RCC 7860 (cell line): ENCODE measurements around the gene MKS1.

Source experiments
- DNase-seq: peaks from one replicate; pipeline ENCODE4 v3.0.0-alpha.2; 2015; ENCODE audit warnings: low spot score
- FAIRE-seq: peaks from 2 replicates; lab custom pipeline; 2012; peaks lifted over from hg19 to GRCh38; lab: Jason Lieb, UNC

MKS1 gene

DNA sequence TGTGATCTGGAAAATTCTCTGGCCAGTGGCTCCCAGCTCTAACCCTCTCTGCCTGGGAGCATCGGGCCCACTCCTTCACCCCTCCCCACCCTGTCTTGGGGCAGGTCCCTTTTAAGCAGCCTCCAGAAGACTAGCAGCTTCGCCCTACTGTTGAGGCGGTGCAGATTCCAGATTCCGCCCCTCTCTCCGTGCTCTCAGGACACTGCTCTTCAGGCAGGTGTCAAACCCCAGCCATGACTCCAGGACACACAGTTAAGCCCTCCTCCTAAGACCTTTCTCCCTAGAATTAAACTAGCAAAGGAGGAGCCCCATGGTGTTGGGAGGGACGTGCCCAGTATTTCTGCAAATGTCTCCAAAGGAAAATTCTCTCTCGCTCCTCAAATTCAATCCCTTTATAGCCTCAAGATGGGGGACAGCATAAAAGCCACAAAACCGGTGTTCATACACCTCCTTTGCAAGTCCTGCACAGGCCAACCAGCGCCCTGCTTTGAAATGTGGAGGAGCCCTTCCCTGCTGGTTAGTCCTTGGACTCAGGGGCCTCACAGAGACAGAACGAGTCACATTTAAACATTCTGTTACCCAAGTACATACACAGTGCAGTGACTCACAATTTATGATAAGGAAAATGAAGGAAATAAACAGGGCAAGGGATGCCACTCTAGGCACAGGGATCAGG lies 26.5 kb upstream of the MKS1 start:
- no peak for DNase-seq
- no peak for FAIRE-seq

- DNase-seq (no peak), FAIRE-seq (no peak)
These were observed 25.9 kb upstream of the MKS1 start for GRCh38 chr17:58244963-58245362.

DNA sequence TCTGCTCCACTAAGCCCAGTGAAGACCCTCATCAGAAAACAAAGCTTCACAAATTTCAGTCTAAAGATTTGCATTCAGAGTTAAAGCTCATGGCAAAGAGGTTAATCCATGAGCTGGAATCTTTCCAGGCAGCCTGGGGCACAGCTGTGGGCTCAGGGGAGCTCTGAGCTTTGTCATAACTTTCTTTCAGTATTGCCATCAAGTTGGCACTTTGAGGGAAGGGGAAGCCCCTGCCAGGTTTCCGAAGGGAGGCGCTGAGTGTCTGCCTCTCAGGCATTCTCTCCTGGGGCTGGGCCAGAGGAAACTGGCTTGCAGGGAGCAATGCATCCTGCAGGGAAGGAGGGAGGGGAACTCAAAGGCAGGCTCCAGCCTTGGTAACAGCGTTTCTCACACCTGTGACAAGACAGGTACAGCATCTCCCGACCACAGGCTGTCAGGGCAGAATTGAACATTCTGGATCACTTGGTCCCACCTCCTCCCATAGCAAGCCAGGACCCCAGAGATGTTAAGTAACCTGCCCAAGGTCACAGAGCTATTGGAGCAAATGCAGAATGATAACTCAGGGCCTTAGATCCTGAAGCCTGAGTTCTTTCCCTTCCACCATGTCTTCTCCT lies 23.2 kb upstream of the MKS1 start:
- FAIRE-seq (no peak), DNase-seq (no peak)

- no peak for DNase-seq
- no peak for FAIRE-seq
These were observed 20.9 kb upstream of the MKS1 start for GRCh38 chr17:58239987-58240386.

DNA sequence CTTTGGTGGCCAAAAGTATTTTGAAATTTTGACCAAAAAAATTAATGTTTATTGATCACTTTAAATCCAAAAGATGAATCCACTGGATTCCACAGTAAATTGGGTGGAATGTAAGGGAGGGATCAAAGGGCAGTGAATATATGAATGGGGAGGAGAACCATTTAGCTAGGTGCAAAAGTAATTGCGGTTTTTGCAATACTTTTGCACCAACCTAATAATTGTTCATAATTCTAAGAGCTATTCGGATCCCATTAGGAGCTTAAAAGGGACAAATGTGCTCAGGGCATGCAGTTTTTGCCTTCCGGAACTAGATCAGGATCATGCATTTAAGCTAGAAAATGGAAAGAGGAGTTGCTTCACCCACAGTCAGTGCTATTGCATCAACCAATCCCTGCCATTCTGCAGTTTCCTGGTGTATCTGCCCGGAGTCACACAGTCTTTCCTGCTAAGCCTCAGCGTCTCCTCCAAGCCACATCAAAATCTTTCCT lies 19.1 kb upstream of the MKS1 start, which contains the start of gene LPO:
Gene LPO, plus strand, starts transcription at position 438 of the 488 bp plus-strand sequence. CDS start 4,396 bp downstream, outside the sequence.
- DNase-seq, result no peak
- FAIRE-seq, result no peak

DNA sequence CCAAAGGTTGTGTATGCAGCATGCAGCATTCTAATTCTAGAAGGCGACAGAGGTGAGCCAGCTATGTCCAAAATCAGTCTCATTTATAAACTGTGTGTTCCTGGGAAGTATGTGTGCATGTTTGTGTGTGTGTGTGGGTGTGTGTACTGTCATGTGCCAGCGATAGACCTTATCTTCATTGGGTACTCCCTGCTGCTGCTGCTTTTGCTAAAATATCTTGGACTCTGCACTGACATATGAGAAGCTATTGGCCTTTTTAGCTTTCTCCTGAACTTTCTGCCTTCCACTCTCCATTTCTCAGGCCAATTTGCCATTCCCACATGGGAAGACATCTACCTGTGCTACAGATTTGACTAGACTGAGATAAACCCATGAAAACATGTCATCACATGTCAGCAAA lies 17.3 kb upstream of the MKS1 start:
- no peak for FAIRE-seq
- no peak for DNase-seq

DNA sequence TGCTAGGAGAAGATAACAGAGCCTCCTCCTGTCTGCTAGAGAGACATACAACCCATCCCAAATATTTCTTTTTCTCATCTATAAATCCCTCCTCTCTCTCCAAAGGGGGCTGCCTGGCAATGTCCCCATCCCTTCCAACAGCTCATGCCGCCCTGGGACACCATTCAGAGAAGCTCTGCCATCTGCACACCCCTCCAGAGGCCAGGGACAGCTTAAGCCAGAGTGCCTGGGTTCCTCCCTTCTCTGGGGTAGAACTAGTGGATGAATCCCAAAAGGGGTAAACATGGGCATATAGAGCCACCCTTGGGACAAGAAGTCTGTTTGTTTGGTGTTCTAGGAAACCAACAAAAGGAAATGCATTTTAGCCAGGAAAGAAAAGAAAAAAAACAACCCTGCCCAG lies 16.8 kb upstream of the MKS1 start:
- no peak for DNase-seq
- no peak for FAIRE-seq

GRCh38 chr17:58234512-58234911 lies 15.5 kb upstream of the MKS1 start:
- FAIRE-seq, result no peak

DNA sequence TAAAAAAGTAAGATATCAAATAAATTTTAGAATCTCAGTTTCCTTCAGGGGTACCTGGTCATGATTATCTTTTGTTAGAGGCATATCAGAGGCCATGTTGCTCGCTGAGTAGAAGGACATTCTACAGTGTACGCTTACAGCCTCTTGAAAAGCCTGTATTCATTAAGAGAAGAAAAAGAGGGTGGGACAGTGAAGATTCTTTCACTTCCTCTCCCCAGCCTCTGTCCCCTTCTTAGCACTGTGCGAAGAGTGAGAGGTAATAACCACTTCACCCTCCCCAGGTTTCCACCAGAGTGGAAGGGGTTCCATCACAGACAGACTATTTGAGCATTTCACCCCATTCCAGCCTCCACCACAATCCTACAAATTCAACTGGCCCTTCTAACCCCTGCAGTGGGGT lies 14.5 kb upstream of the MKS1 start:
- no peak for FAIRE-seq

More at GRCh38 chr17:58234512-58234911, 15.5 kb upstream of the MKS1 start:
- no peak for DNase-seq

DNA sequence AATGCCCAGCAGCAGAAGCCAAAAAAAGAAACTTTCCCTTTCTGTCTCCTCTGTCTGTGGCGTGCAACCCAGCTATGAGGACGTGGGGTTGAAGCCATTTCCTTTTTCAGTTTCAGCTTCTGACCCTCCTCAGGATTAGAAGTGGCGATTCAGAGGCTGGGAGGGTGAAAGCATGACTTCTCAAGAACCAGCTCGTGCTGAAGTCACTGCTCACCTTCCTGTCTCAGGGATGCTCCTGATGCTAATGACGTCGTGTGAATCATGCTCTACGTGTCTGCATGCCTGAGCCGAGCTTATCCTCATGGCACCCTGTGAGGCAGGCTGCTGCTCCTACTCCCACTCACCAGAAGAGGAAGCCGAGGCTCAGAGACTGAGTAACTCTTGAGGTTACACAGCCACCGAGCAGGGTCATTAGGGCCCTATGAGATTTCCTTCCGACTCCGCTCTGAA lies 13.7 kb upstream of the MKS1 start:
- peak; percentile 86 for FAIRE-seq
- DNase-seq, result peak; percentile 98

More for the DNA sequence above, 14.5 kb upstream of the MKS1 start:
- no peak for DNase-seq

DNA sequence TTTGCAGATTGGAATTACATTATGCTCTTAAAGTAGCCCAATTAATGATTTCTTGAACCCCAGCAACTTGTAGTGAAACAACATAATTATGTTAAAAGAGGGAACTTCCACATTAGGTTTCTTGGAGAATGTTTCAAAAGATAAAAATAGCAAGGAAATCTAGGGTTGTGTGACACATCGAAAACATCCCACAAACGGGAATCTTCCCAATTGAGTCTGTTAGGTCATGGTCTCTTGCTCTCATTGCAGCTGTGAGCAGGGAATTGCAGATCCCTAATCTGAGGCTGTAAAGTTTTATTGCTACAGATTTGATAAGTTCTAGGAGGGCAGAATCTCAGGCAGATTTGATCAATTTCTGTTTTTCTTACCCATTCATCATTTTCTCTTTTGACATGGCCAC lies 12.6 kb upstream of the MKS1 start:
- FAIRE-seq, result peak; percentile 73

GRCh38 chr17:58229881-58230280 lies 10.8 kb upstream of the MKS1 start:
- no peak for DNase-seq
- FAIRE-seq, result no peak

More for the DNA sequence above, 12.6 kb upstream of the MKS1 start:
- peak; percentile 38 for DNase-seq

- DNase-seq, result no peak
- FAIRE-seq, result no peak
These were observed 10.3 kb upstream of the MKS1 start for GRCh38 chr17:58229384-58229783.

GRCh38 chr17:58228679-58229078 lies 9.6 kb upstream of the MKS1 start:
- FAIRE-seq, result no peak

DNA sequence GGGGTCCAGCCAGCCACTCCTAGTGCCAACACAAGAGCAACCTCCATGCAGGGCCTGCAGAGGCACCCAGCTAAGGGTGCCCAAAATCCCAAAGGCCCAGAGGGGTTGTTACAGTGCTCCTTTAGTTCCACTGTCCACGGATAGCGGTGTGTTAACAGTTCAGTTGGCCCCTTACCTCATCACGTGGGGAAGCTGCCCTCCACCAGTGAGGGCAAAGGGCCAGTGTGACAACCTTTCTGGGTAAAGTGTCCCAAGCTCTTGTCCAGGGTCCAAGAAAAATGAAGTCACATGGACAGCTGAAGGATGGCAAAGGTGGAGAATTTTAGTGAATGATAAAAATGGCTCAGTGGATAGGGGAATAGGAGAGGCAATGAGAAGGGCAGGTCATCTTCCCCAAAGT lies 8.7 kb upstream of the MKS1 start:
- no peak for DNase-seq
- FAIRE-seq, result no peak

More at GRCh38 chr17:58228679-58229078, 9.6 kb upstream of the MKS1 start:
- no peak for DNase-seq

GRCh38 chr17:58224315-58224714 lies 5.3 kb upstream of the MKS1 start:
- FAIRE-seq, result peak; percentile 89
- peak; percentile 76 for DNase-seq

GRCh38 chr17:58219789-58220183 lies 731 bp upstream of the MKS1 start:
- DNase-seq (peak; percentile 28), FAIRE-seq (no peak)

- no peak for FAIRE-seq
- DNase-seq, result no peak
These were observed 1.3 kb downstream of the MKS1 start for GRCh38 chr17:58217766-58218165.

DNA sequence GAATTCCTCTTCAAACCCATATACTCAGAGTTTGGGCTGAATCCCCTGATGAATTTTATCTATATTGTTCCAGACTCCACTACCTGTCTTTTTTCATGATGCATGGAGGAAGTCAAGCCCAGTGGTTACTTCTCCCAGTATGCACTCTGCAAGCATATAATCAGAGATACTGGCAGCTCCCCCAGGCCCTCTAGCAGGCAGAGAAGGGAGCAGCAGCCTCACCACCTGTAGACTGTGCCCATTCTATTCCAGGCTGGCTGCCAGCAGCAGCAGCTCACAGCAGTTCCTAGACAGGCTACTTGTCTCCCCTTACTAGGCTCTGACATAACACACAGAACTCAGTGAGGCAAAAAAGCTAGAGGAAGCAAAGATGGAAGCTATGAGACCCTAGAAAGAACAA lies 3.4 kb downstream of the MKS1 start:
- FAIRE-seq, result no peak
- no peak for DNase-seq

- no peak for FAIRE-seq
- no peak for DNase-seq
These were observed 8.1 kb downstream of the MKS1 start for GRCh38 chr17:58210922-58211321.

DNA sequence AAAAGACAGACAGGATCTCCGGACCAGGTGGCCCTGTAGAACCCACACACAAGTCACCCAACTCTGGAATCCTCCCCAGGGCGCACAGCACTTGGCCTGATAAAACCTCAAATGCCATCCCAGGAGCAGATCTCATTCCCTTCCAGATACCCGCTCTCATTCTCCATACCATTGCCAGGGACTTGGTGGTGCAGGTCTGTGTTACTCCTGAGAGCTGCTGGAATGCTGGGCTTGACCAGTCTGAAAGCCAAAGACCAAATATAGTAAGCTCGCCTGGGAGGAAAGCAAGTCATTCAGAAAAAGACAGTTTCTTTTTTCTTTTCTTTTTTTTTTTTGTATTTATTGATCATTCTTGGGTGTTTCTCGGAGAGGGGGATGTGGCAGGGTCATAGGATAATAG lies 10.7 kb downstream of the MKS1 start:
- FAIRE-seq (no peak), DNase-seq (no peak)

- FAIRE-seq (no peak), DNase-seq (no peak)
These were observed 11.6 kb downstream of the MKS1 start for GRCh38 chr17:58207451-58207850.
